K562 (cell line): ENCODE results near the gene MARK2. TPM values are rescaled to one million over a fixed set of nuclear protein-coding genes. Genes with fewer than 3 reads are reported as not detected.

ENCODE experiments used
- ATAC-seq: fragments of 200-7000 bp; cut with Tn5 transposase; 3 replicates; pipeline ENCODE4 v1.9.1; 2020; ENCODE audit warnings: moderate library complexity
- BruUV-seq: library from RNA; stranded (reverse); fragments of 400-500 nt; replicated peaks from 2 replicates; lab custom pipeline; 2021; lab: Mats Ljungman, UMichigan
- CTCF ChIA-PET: fragments of 300-600 bp; formaldehyde crosslinking; extraction: SDS; loops from one replicate; lab custom pipeline; 2021; ENCODE audit warnings: low intra/inter-chr PET ratio; lab: Yijun Ruan, JAX
- POLR2A ChIA-PET: fragments of 300-600, 350-650 bp; sonication (Branson Sonifier 250); formaldehyde crosslinking; extraction: SDS; loops from one replicate; lab custom pipeline; 2021; ENCODE audit warnings: antibody characterized with exemption, inconsistent platforms; lab: Yijun Ruan, JAX
- DNase-seq, 4 experiments: peaks; one replicate each; pipeline versions ENCODE4 v3.0.0 to v3.0.0-alpha.2; 2011 to 2018; ENCODE audit warnings: low spot score in 3 of 4, mixed read lengths in 3 of 4; ENCODE audit errors: extremely low read depth in 1 of 4
- FAIRE-seq: peaks from 2 replicates; lab custom pipeline; 2011; peaks lifted over from hg19 to GRCh38; lab: Jason Lieb, UNC
- H2AFZ ChIP-seq: 2 replicates; pipeline ENCODE4 v1.6.0; 2011; ENCODE audit warnings: low read depth, low read length, control low read depth, inconsistent platforms
- H3K27ac ChIP-seq: fragments of 200-600 bp; 3 replicates; pipeline ENCODE4 v1.8.0; 2011; ENCODE audit warnings: low read depth, mild to moderate bottlenecking, control low read depth, inconsistent platforms, low read length, moderate library complexity, mixed read lengths; ENCODE audit errors: extremely low read depth
- H3K27me3 ChIP-seq, 2 experiments: fragments of 300-600 bp in 1 of 2; 2 replicates in 1 of 2; 3 replicates in 1 of 2; pipeline versions ENCODE4 v1.6.0 to v1.8.0; 2011; ENCODE audit warnings: inconsistent platforms in 2 of 2, low read length in 2 of 2, mild to moderate bottlenecking in 1 of 2, mixed read lengths in 1 of 2, moderate library complexity in 1 of 2; ENCODE audit not compliant: control insufficient read depth in 2 of 2, insufficient read depth in 2 of 2
- H3K36me3 ChIP-seq: fragments of 300-600 bp; 3 replicates; pipeline ENCODE4 v1.8.0; 2011; ENCODE audit warnings: mild to moderate bottlenecking, low read length, inconsistent platforms; ENCODE audit not compliant: control insufficient read depth, insufficient read depth
- H3K4me1 ChIP-seq, 2 experiments: fragments of 200-600 bp in 1 of 2; replicated peaks in 1 of 2; 2 replicates in 1 of 2; 3 replicates in 1 of 2; pipeline versions ENCODE4 v1.5.1 to v1.8.0; 2011; ENCODE audit warnings: inconsistent platforms in 2 of 2, low read length in 2 of 2, mild to moderate bottlenecking in 1 of 2, mixed read lengths in 1 of 2, moderate library complexity in 1 of 2; ENCODE audit not compliant: control insufficient read depth in 2 of 2, insufficient read depth in 2 of 2
- H3K4me2 ChIP-seq: 2 replicates; pipeline ENCODE4 v1.6.1; 2011; ENCODE audit warnings: low read length, control low read depth, inconsistent platforms, mixed read lengths; ENCODE audit not compliant: insufficient read depth
- H3K4me3 ChIP-seq: fragments of 200-600 bp; sonication (generic), shearing (Covaris generic); 2 replicates; pipeline ENCODE4 v1.5.1; 2016; ENCODE audit warnings: control low read depth, inconsistent platforms
- H3K79me2 ChIP-seq: fragments of 200-600 bp; 3 replicates; pipeline ENCODE4 v1.8.0; 2011; ENCODE audit warnings: low read length, inconsistent platforms; ENCODE audit not compliant: control insufficient read depth, insufficient read depth
- H3K9ac ChIP-seq, 2 experiments: 2 replicates each; pipeline versions ENCODE4 v1.6.0 to v1.6.1; 2011; ENCODE audit warnings: low read depth in 2 of 2, low read length in 2 of 2, control low read depth in 1 of 2, inconsistent platforms in 1 of 2, mild to moderate bottlenecking in 1 of 2, mixed read lengths in 1 of 2; ENCODE audit not compliant: insufficient read depth in 1 of 2
- H3K9me1 ChIP-seq: one replicate; pipeline ENCODE4 v1.6.0; 2011; ENCODE audit warnings: inconsistent platforms, mild to moderate bottlenecking, low read length, moderate library complexity; ENCODE audit not compliant: control insufficient read depth, insufficient read depth
- H3K9me3 ChIP-seq: replicated peaks from 2 replicates; pipeline ENCODE4 v1.5.1; 2011; ENCODE audit warnings: low read depth, low read length, inconsistent platforms; ENCODE audit not compliant: control insufficient read depth, insufficient read depth
- H4K20me1 ChIP-seq: replicated peaks from 2 replicates; pipeline ENCODE4 v1.6.1; 2011; ENCODE audit warnings: low read length, inconsistent platforms, mixed read lengths; ENCODE audit not compliant: control insufficient read depth, insufficient read depth
- CREM ChIP-seq: IDR thresholded peaks from 2 replicates; pipeline ENCODE4 v1.6.1; 2014; ENCODE audit warnings: antibody characterized with exemption, low read depth
- MAZ ChIP-seq, 2 experiments: fragments of 450-650 bp in 1 of 2; sonication (generic) in 1 of 2; formaldehyde crosslinking; IDR thresholded peaks in 1 of 2; conservative IDR thresholded peaks in 1 of 2; 2 replicates each; pipeline versions ENCODE4 v1.4.0 to v1.5.0; 2020; ENCODE audit warnings: mild to moderate bottlenecking in 1 of 2, missing genetic modification reagents in 1 of 2
- MYC ChIP-seq, 2 experiments: fragments of 250-450 bp in 1 of 2; sonication (Bioruptor Pico) in 1 of 2; IDR thresholded peaks; 2 replicates each; pipeline versions ENCODE4 v1.5.1 to v1.6.1; 2012 to 2021; ENCODE audit warnings: low read depth in 2 of 2, borderline replicate concordance in 1 of 2, improper control_type of control experiment in 1 of 2, low read length in 1 of 2, mild to moderate bottlenecking in 1 of 2, moderate library complexity in 1 of 2
- NCOA4 ChIP-seq: fragments of 450-650 bp; IDR thresholded peaks from 2 replicates; pipeline ENCODE4 v1.6.1; 2018; ENCODE audit warnings: mild to moderate bottlenecking; ENCODE audit not compliant: partially characterized antibody
- NEUROD1 ChIP-seq: fragments of 150-350 bp; IDR thresholded peaks from 2 replicates; pipeline ENCODE4 v1.6.1; 2014; ENCODE audit warnings: borderline replicate concordance, low read length, low read depth; ENCODE audit not compliant: partially characterized antibody
- NFATC3 ChIP-seq: fragments of 450-650 bp; IDR thresholded peaks from 2 replicates; pipeline ENCODE4 v1.6.1; 2017; ENCODE audit warnings: mild to moderate bottlenecking
- POLR2AphosphoS5 ChIP-seq: IDR thresholded peaks from 2 replicates; pipeline ENCODE4 v1.6.1; 2011; ENCODE audit warnings: mild to moderate bottlenecking, low read depth, low read length, moderate library complexity; ENCODE audit not compliant: control insufficient read depth, insufficient read depth
- RBFOX2 ChIP-seq: fragments of 200-400 bp; formaldehyde crosslinking; IDR thresholded peaks from 2 replicates; pipeline ENCODE4 v1.6.1; 2017; ENCODE audit warnings: low read depth, mild to moderate bottlenecking, low read length, moderate library complexity
- TAF1 ChIP-seq: IDR thresholded peaks from 2 replicates; pipeline ENCODE4 v1.6.1; 2011; ENCODE audit warnings: mild to moderate bottlenecking, low read length, moderate library complexity; ENCODE audit not compliant: insufficient read depth, control insufficient read depth, severe bottlenecking; ENCODE audit errors: extremely low read depth
- YY1 ChIP-seq, 3 experiments: IDR thresholded peaks; 2 replicates each; pipeline ENCODE4 v1.6.1; 2011; ENCODE audit warnings: low read length in 2 of 3, mild to moderate bottlenecking in 2 of 3, moderate library complexity in 2 of 3, borderline replicate concordance in 1 of 3, control low read depth in 1 of 3, low read depth in 1 of 3; ENCODE audit not compliant: insufficient read depth in 3 of 3, insufficient replicate concordance in 2 of 3, control insufficient read depth in 1 of 3, insufficient read length in 1 of 3; ENCODE audit errors: extremely low read depth in 1 of 3
- WGBS: fragments of 100-300 bp; shearing (Covaris generic); methylation state at CpG from one replicate; pipeline ENCODE4 v1.1.6; 2016; ENCODE audit warnings: low coverage, mixed read lengths; ENCODE audit not compliant: insufficient coverage; ENCODE audit errors: missing lambda C conversion rate; 5-methylcytosine and 5-hydroxymethylcytosine counted together
- in situ Hi-C: fragments of 300-500 bp; cut with MboI; formaldehyde crosslinking; loops from 4 replicates; pipeline ENCODE4 v1.15.0; 2018; ENCODE audit warnings: inconsistent platforms, mixed read lengths
- intact Hi-C: fragments of 100-400 bp; cut with micrococcal nuclease; formaldehyde crosslinking; loops from 2 replicates; pipeline ENCODE4 v1.14.2; 2022
- polyA plus RNA-seq, 8 experiments: library from polyadenylated mRNA; depleted of rRNA in 4 of 8; stranded (reverse) in 5 of 8; unstranded in 3 of 8; fragments of >200 nt; fragmentation: Nextera tagmentation in 2 of 8; fragmentation: Illumina TruSeq in 1 of 8; extraction: Ambion mirVana in 2 of 8; extraction: Trizol in 1 of 8; gene quantifications; 2 replicates each; pipeline versions ENCODE4 v1.2.1 to v1.2.3, GENCODE V29; 2011 to 2014; ENCODE audit warnings: inconsistent platforms in 1 of 8, missing spikeins in 1 of 8
- total RNA-seq, 7 experiments: library from RNA; depleted of rRNA in 6 of 7; stranded (reverse); fragments of >200 nt in 6 of 7; fragmentation: Illumina TruSeq in 2 of 7; extraction: Trizol in 2 of 7; gene quantifications; 2 replicates each; pipeline versions ENCODE4 v1.2.1 to v1.2.3, GENCODE V29; 2011 to 2021; ENCODE audit warnings: low replicate concordance in 1 of 7
- TF ChIP-seq, protein P1 (sequence below): fragments of 200-800 bp; sonication (Bioruptor generic); IDR thresholded peaks from 2 replicates; pipeline ENCODE4 v1.6.1; 2017; ENCODE audit warnings: missing genetic modification characterization, missing compliant biosample characterization
- TF ChIP-seq, protein P2 (sequence below), 2 experiments: IDR thresholded peaks; 2 replicates each; pipeline ENCODE4 v1.6.1; 2011; ENCODE audit warnings: borderline replicate concordance in 1 of 2, control low read depth in 1 of 2, low read depth in 1 of 2, low read length in 1 of 2, mild to moderate bottlenecking in 1 of 2, mixed read lengths in 1 of 2, moderate library complexity in 1 of 2; ENCODE audit not compliant: insufficient read depth in 1 of 2, insufficient read length in 1 of 2, poor library complexity in 1 of 2, severe bottlenecking in 1 of 2; ENCODE audit errors: extremely low read depth in 1 of 2

The MARK2 gene
- total and polyA plus RNA-seq, 9 of the 15 experiments (the other 6 are each of a cell fraction or from before 2014, with no cell fraction given) = 0.32 to 43.5 (median 15.1) TPM

DNA sequence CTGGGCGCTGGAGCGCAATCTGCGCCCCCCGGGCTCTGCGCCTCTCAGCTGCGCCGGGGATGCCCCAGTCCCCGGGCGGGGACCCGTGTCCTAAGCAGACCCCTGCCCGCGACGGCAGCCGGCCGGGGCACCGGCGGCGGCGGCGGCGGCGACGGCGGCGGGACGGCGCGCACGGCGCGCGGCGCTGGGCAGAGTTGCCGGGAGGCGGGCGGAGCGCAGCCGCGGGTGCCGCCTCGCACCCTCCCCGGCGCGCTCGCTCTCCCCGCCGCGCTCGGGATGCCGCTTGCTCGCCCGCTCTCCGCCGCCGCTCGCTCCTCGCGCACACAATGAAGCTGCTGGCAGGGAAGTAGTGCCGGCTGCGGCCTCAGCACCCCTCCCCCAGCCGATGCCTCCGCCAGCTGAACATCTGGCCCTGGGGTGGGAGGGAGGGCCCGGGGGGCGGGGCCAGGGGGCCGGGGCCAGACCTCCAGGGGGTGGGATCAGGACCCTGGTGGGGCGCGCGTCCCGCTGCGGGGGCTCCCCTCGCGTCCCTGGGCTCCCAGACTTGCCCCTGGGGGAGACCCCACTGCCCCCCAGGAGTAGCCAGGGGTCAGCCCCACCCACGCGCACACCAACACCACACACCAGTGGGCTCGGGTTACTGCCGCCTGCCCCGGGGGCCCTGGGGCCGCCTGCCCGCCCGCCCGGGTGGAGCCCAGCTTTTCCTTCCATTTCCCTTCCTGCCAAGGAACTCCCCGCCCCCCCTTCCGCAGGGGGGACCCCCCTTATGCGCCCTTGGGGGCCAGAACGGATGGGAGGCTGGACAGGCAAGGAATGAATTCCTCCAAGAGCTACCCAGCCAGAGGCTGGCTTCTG lies 78.2 kb downstream of the MARK2 start, which contains the start of gene RCOR2:
TSS of gene RCOR2 (minus strand) at position 328 of the 855 bp plus-strand sequence. CDS start 708 bp downstream, outside the sequence.
- FAIRE-seq (no peak), ATAC-seq (peak; percentile 42), DNase-seq (peak; percentile 86 to 92 (median 92))
- WGBS = 0% methylated on average over 32 of the region's 85 CpGs
- H3K9ac ChIP-seq = peak within 1 kb of the TSS; percentile 70 to 95
- CTCF ChIA-PET = interaction anchor here (0.6 to 1.2 kb wide), 3 partner anchors 24 to 232 kb away, joined by 3 to 6 read pairs (median 3); no protein-coding TSS in a partner anchor
- POLR2A ChIA-PET = interaction anchor here (0.6 to 0.7 kb wide), 2 partner anchors 62 to 78 kb away, joined by 3 read pairs; no protein-coding TSS in a partner anchor
- no peaks in the 10 kb centered on the region for H3K27me3 ChIP-seq
- no peaks in the 10 kb centered on the region for H3K79me2 ChIP-seq
- BruUV-seq = no TSS peak
- in situ Hi-C loops = no loop called here
- no peaks in the 10 kb centered on the region for H4K20me1 ChIP-seq
- H3K27ac ChIP-seq = peak within 1 kb of the TSS; percentile 76
- H3K36me3 ChIP-seq = 0 out of 3 replicates have a peak, but pooled peaks cover 2% of the 10 kb centered on the region
- intact Hi-C loops = loop anchor here (1.0 to 5.0 kb wide), 2 partner anchors 22 to 150 kb away; partner anchors contain the start of genes NAA40 and ZFTA
- peak within 1 kb of the TSS; percentile 89 for H2AFZ ChIP-seq
- no peaks in the 10 kb centered on the region for H3K9me3 ChIP-seq
- peaks cover 36 to 68% of the 10 kb centered on the region in 2 experiments for H3K4me1 ChIP-seq
- no peaks in the 10 kb centered on the region for H3K9me1 ChIP-seq
- peak within 1 kb of the TSS; percentile 83 for H3K4me2 ChIP-seq
- H3K4me3 ChIP-seq = peak within 1 kb of the TSS; percentile 48
- TF ChIP-seq TAF1 = peak; percentile 83
- peak in 1 of 2 experiments; percentile 11; a peak in 1 of 4 replicates for TF ChIP-seq MAZ (CRISPR knock-in tag; conservative IDR thresholded peaks at IDR 0.05 in 1 of 2, IDR thresholded peaks at IDR 0.05 in 1 of 2)
- TF ChIP-seq NEUROD1 = peak; percentile 10
- TF ChIP-seq, protein P1, sequence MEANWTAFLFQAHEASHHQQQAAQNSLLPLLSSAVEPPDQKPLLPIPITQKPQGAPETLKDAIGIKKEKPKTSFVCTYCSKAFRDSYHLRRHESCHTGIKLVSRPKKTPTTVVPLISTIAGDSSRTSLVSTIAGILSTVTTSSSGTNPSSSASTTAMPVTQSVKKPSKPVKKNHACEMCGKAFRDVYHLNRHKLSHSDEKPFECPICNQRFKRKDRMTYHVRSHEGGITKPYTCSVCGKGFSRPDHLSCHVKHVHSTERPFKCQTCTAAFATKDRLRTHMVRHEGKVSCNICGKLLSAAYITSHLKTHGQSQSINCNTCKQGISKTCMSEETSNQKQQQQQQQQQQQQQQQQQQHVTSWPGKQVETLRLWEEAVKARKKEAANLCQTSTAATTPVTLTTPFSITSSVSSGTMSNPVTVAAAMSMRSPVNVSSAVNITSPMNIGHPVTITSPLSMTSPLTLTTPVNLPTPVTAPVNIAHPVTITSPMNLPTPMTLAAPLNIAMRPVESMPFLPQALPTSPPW (CRISPR knock-in tag) = peak; percentile 74
- peak in 2 of 3 experiments; percentile 17 to 26 for TF ChIP-seq YY1 (IDR thresholded peaks at IDR 0.05; ENCODE audit: borderline replicate concordance in 1 of 3, control insufficient read depth in 1 of 3, extremely low read depth in 1 of 3, insufficient read depth in 3 of 3, insufficient read length in 1 of 3, insufficient replicate concordance in 2 of 3, low read depth in 1 of 3, low read length in 2 of 3)
- TF ChIP-seq POLR2AphosphoS5 = 0 out of 2 replicates have a peak, but pooled peaks have one; percentile 29
- TF ChIP-seq, protein P2, sequence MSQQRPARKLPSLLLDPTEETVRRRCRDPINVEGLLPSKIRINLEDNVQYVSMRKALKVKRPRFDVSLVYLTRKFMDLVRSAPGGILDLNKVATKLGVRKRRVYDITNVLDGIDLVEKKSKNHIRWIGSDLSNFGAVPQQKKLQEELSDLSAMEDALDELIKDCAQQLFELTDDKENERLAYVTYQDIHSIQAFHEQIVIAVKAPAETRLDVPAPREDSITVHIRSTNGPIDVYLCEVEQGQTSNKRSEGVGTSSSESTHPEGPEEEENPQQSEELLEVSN (IDR thresholded peaks at IDR 0.05; ENCODE audit: borderline replicate concordance in 1 of 2, extremely low read depth in 1 of 2, insufficient read depth in 1 of 2, insufficient read length in 1 of 2, low read depth in 1 of 2, low read length in 1 of 2, poor library complexity in 1 of 2, severe bottlenecking in 1 of 2) = peak; percentile 44 to 72
- TF ChIP-seq MYC (IDR thresholded peaks at IDR 0.05; ENCODE audit: low read depth, low read length) = 0 out of 2 replicates have a peak, but pooled peaks have one; percentile 10
- no peak for TF ChIP-seq MYC (CRISPR knock-in tag; IDR thresholded peaks at IDR 0.05; ENCODE audit: borderline replicate concordance, low read depth)
- no peak for TF ChIP-seq NFATC3
- TF ChIP-seq CREM = peak; percentile 22; the same call in 1 of the 2 replicates
- peak; percentile 14 for TF ChIP-seq RBFOX2
- no peak for TF ChIP-seq NCOA4
